WTC11 (cell line): Measurements from ENCODE around the gene TOMM40. TPM values are rescaled to one million over a fixed set of nuclear protein-coding genes. Genes with fewer than 3 reads are reported as not detected.
A peak's percentile ranks its signal among the peaks of the same experiment; 100 is the strongest.
"Not testable (repeated sequence)": the region's sequence is repeated elsewhere in the genome, so short reads cannot be mapped to it uniquely, and the experiment has no call there.

Experiments
- ATAC-seq: fragments of 200-7000 bp; cut with Tn5 transposase; 2 replicates; pipeline ENCODE4 v1.10.0; 2021; ENCODE audit warnings: mild to moderate bottlenecking, moderate library complexity
- CTCF ChIA-PET: fragments of 300-600 bp; sonication (Branson Sonifier 250); formaldehyde crosslinking; loops from one replicate; lab custom pipeline; 2021; ENCODE audit warnings: antibody characterized with exemption; lab: Charles Lee
- POLR2A ChIA-PET: fragments of 350-600 bp; sonication (Branson Sonifier 250); formaldehyde crosslinking; loops from one replicate; lab custom pipeline; 2021; ENCODE audit warnings: antibody characterized with exemption; lab: Charles Lee
- DNase-seq: peaks from one replicate; pipeline ENCODE4 v3.0.0; 2021; ENCODE audit warnings: low spot score
- H3K27ac Mint-ChIP-seq: 2 replicates; pipeline ENCODE4 v1.8.0; 2021; ENCODE audit warnings: mixed read lengths
- H3K27me3 Mint-ChIP-seq: 2 replicates; pipeline ENCODE4 v1.8.0; 2021; ENCODE audit warnings: low read depth, mild to moderate bottlenecking, moderate library complexity, mixed read lengths
- H3K36me3 Mint-ChIP-seq: 2 replicates; pipeline ENCODE4 v1.8.0; 2021; ENCODE audit warnings: mixed read lengths
- H3K4me1 Mint-ChIP-seq: 2 replicates; pipeline ENCODE4 v1.8.0; 2022; ENCODE audit warnings: mixed read lengths
- H3K4me3 Mint-ChIP-seq: 2 replicates; pipeline ENCODE4 v1.8.0; 2021; ENCODE audit warnings: mild to moderate bottlenecking, moderate library complexity, mixed read lengths
- H3K9me3 Mint-ChIP-seq: 2 replicates; pipeline ENCODE4 v1.8.0; 2021; ENCODE audit warnings: mixed read lengths
- CBFB ChIP-seq: sonication (generic); formaldehyde crosslinking; IDR thresholded peaks from 2 replicates; pipeline ENCODE4 v1.8.1; 2022; ENCODE audit warnings: mild to moderate bottlenecking, low read depth, missing genetic modification reagents
- E2F1 ChIP-seq: sonication (generic); formaldehyde crosslinking; IDR thresholded peaks from 2 replicates; pipeline ENCODE4 v1.8.0; 2022; ENCODE audit warnings: mild to moderate bottlenecking, missing genetic modification reagents
- E2F4 ChIP-seq: sonication (generic); formaldehyde crosslinking; IDR thresholded peaks from 2 replicates; pipeline ENCODE4 v1.8.1; 2022; ENCODE audit warnings: low read depth, mild to moderate bottlenecking, moderate library complexity, missing genetic modification reagents, borderline replicate concordance
- E2F5 ChIP-seq: sonication (generic); formaldehyde crosslinking; IDR thresholded peaks from 2 replicates; pipeline ENCODE4 v1.8.1; 2022; ENCODE audit warnings: mild to moderate bottlenecking, moderate library complexity, missing genetic modification reagents
- GABPB1 ChIP-seq: sonication (generic); formaldehyde crosslinking; IDR thresholded peaks from 2 replicates; pipeline ENCODE4 v1.8.1; 2023; ENCODE audit warnings: mild to moderate bottlenecking, missing genetic modification reagents
- GTF2I ChIP-seq: fragments of 250-450 bp; sonication (Bioruptor Pico); conservative IDR thresholded peaks from 2 replicates; pipeline ENCODE4 v1.4.0; 2021; ENCODE audit warnings: mild to moderate bottlenecking
- JAZF1 ChIP-seq: fragments of 250-450 bp; sonication (Bioruptor Pico); IDR thresholded peaks from 2 replicates; pipeline ENCODE4 v1.9.0; 2021; ENCODE audit warnings: moderate library complexity, mild to moderate bottlenecking, inconsistent platforms
- KAT7 ChIP-seq: sonication (generic); formaldehyde crosslinking; IDR thresholded peaks from 2 replicates; pipeline ENCODE4 v1.8.1; 2023; ENCODE audit warnings: missing genetic modification reagents, mild to moderate bottlenecking, borderline replicate concordance
- MXD4 ChIP-seq: fragments of 250-450 bp; sonication (Bioruptor Pico); IDR thresholded peaks from 2 replicates; pipeline ENCODE4 v1.8.0; 2021; ENCODE audit warnings: mild to moderate bottlenecking, moderate library complexity, borderline replicate concordance
- NR1H2 ChIP-seq: sonication (generic); formaldehyde crosslinking; IDR thresholded peaks from 2 replicates; pipeline ENCODE4 v1.9.0; 2021; ENCODE audit warnings: mild to moderate bottlenecking, moderate library complexity, missing genetic modification reagents
- PRRX2 ChIP-seq: fragments of 250-450 bp; sonication (Bioruptor Pico); IDR thresholded peaks from 2 replicates; pipeline ENCODE4 v1.8.0; 2021; ENCODE audit warnings: mild to moderate bottlenecking
- TEAD1 ChIP-seq: sonication (generic); formaldehyde crosslinking; IDR thresholded peaks from 2 replicates; pipeline ENCODE4 v1.8.0; 2022; ENCODE audit warnings: mild to moderate bottlenecking, missing genetic modification reagents
- TEAD4 ChIP-seq: sonication (generic); formaldehyde crosslinking; IDR thresholded peaks from 2 replicates; pipeline ENCODE4 v1.8.0; 2022; ENCODE audit warnings: mild to moderate bottlenecking, missing genetic modification reagents
- USF1 ChIP-seq: sonication (generic); formaldehyde crosslinking; IDR thresholded peaks from 2 replicates; pipeline ENCODE4 v1.8.0; 2022; ENCODE audit warnings: mild to moderate bottlenecking, missing genetic modification reagents
- ZNF219 ChIP-seq: sonication (generic); formaldehyde crosslinking; IDR thresholded peaks from 2 replicates; pipeline ENCODE4 v1.8.0; 2023; ENCODE audit warnings: missing genetic modification reagents, mild to moderate bottlenecking, borderline replicate concordance
- ZNF317 ChIP-seq: sonication (generic); formaldehyde crosslinking; IDR thresholded peaks from 2 replicates; pipeline ENCODE4 v1.8.1; 2023; ENCODE audit warnings: low read depth, mild to moderate bottlenecking, moderate library complexity, missing genetic modification reagents, borderline replicate concordance
- ZNF423 ChIP-seq: fragments of 250-450 bp; sonication (Bioruptor Pico); IDR thresholded peaks from 2 replicates; pipeline ENCODE4 v2.1.2; 2022; ENCODE audit warnings: mild to moderate bottlenecking, moderate library complexity
- total RNA-seq: library from RNA; stranded (reverse); gene quantifications from 3 replicates; pipeline ENCODE4 v1.2.3, GENCODE V29; 2021
- TF ChIP-seq, protein P1 (sequence below): fragments of 250-450 bp; sonication (Bioruptor Pico); IDR thresholded peaks from 2 replicates; pipeline ENCODE4 v1.9.0; 2021; ENCODE audit warnings: mild to moderate bottlenecking
- TF ChIP-seq, protein P2 (sequence below): sonication (generic); formaldehyde crosslinking; conservative IDR thresholded peaks from 2 replicates; pipeline ENCODE4 v1.8.1; 2022; ENCODE audit warnings: mild to moderate bottlenecking, missing genetic modification reagents
- TF ChIP-seq, protein P3 (sequence below): fragments of 250-450 bp; sonication (Bioruptor Pico); IDR thresholded peaks from 2 replicates; pipeline ENCODE4 v1.8.0; 2021; ENCODE audit warnings: mild to moderate bottlenecking

Gene TOMM40
- total RNA-seq, 1 experiment from 2014 or later, result 221 TPM

- CTCF ChIA-PET, result interaction anchor here (0.6 to 1.6 kb wide), 2 partner anchors 9 to 14 kb away, joined by 3 read pairs; no protein-coding TSS in a partner anchor
- POLR2A ChIA-PET, result no interaction called here
- Mint-ChIP-seq H3K4me3 (no peak overlapping the region), H3K36me3 (peaks cover 45% of the 10 kb centered on the region), H3K9me3 (peaks cover 12% of the 10 kb centered on the region), H3K4me1 (peaks cover 8% of the 10 kb centered on the region), H3K27me3 (no peaks in the 10 kb centered on the region), H3K27ac (peak overlapping the region; percentile 79; the same call in 1 of the 2 replicates)
- no peak for TF ChIP-seq TEAD1 (CRISPR knock-in tag)
- no peak for TF ChIP-seq MXD4 (CRISPR knock-in tag)
- no peak for TF ChIP-seq ZNF423 (CRISPR knock-in tag)
- TF ChIP-seq NR1H2 (CRISPR knock-in tag), result no peak
- no peak for TF ChIP-seq KAT7 (CRISPR knock-in tag)
- TF ChIP-seq JAZF1 (CRISPR knock-in tag), result no peak
- no peak for TF ChIP-seq USF1
- TF ChIP-seq TEAD4 (CRISPR knock-in tag), result no peak
- no peak for TF ChIP-seq PRRX2 (CRISPR knock-in tag)
- TF ChIP-seq E2F5 (CRISPR knock-in tag), result no peak
- TF ChIP-seq ZNF219 (CRISPR knock-in tag), result no peak
- TF ChIP-seq, protein P1, sequence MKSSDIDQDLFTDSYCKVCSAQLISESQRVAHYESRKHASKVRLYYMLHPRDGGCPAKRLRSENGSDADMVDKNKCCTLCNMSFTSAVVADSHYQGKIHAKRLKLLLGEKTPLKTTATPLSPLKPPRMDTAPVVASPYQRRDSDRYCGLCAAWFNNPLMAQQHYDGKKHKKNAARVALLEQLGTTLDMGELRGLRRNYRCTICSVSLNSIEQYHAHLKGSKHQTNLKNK (CRISPR knock-in tag), result no peak
- TF ChIP-seq, protein P2, sequence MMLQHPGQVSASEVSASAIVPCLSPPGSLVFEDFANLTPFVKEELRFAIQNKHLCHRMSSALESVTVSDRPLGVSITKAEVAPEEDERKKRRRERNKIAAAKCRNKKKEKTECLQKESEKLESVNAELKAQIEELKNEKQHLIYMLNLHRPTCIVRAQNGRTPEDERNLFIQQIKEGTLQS (CRISPR knock-in tag), result no peak
- TF ChIP-seq GABPB1, result no peak
- TF ChIP-seq, protein P3, sequence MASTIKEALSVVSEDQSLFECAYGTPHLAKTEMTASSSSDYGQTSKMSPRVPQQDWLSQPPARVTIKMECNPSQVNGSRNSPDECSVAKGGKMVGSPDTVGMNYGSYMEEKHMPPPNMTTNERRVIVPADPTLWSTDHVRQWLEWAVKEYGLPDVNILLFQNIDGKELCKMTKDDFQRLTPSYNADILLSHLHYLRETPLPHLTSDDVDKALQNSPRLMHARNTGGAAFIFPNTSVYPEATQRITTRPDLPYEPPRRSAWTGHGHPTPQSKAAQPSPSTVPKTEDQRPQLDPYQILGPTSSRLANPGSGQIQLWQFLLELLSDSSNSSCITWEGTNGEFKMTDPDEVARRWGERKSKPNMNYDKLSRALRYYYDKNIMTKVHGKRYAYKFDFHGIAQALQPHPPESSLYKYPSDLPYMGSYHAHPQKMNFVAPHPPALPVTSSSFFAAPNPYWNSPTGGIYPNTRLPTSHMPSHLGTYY (CRISPR knock-in tag), result no peak
- TF ChIP-seq E2F1 (CRISPR knock-in tag), result no peak
- no peak for TF ChIP-seq CBFB (CRISPR knock-in tag)
- TF ChIP-seq E2F4 (CRISPR knock-in tag), result no peak
- TF ChIP-seq GTF2I (CRISPR knock-in tag), result no peak
- no peak for TF ChIP-seq ZNF317 (CRISPR knock-in tag)
- DNase-seq (no peak), ATAC-seq (no peak)
Measured at GRCh38 chr19:44857837-44858236, 33.2 kb upstream of the TOMM40 start.

GRCh38 chr19:44861576-44861975, 29.5 kb upstream of the TOMM40 start:
- Mint-ChIP-seq H3K36me3 (peaks cover 51% of the 10 kb centered on the region), H3K9me3 (peaks cover 12% of the 10 kb centered on the region)
- H3K4me3 Mint-ChIP-seq, H3K27ac Mint-ChIP-seq, DNase-seq, ATAC-seq, H3K4me1 Mint-ChIP-seq, POLR2A ChIA-PET, H3K27me3 Mint-ChIP-seq, CTCF ChIA-PET: not testable (repeated sequence)
